HepG2 (cell line): ENCODE data around the gene PDZRN4. TPM values are rescaled to one million over a fixed set of nuclear protein-coding genes. Genes with fewer than 3 reads are reported as not detected.

Source experiments
- ATAC-seq: fragments of 200-7000 bp; cut with Tn5 transposase; 3 replicates; pipeline ENCODE4 v1.9.1; 2020; ENCODE audit warnings: mild to moderate bottlenecking, moderate library complexity
- BruUV-seq: library from RNA; stranded (reverse); fragments of 400-500 nt; replicated peaks from 2 replicates; lab custom pipeline; 2021; lab: Mats Ljungman, UMichigan
- CTCF ChIA-PET: fragments of 300-600 bp; formaldehyde crosslinking; extraction: SDS; loops from one replicate; lab custom pipeline; 2021; ENCODE audit warnings: low total read pairs, inconsistent platforms, low intra/inter-chr PET ratio; lab: Yijun Ruan, JAX
- POLR2A ChIA-PET: fragments of 350-600 bp; sonication (Branson Sonifier 250); formaldehyde crosslinking; loops from one replicate; lab custom pipeline; 2020; ENCODE audit warnings: antibody characterized with exemption, inconsistent platforms; lab: Yijun Ruan, JAX
- DNase-seq: peaks from one replicate; pipeline ENCODE4 v3.0.0-alpha.2; 2015; ENCODE audit warnings: low spot score
- FAIRE-seq: peaks from 3 replicates; lab custom pipeline; 2011; peaks lifted over from hg19 to GRCh38; lab: Jason Lieb, UNC
- H2AFZ ChIP-seq: one replicate; pipeline ENCODE4 v1.6.1; 2011; ENCODE audit warnings: low read length, inconsistent platforms
- H3K27ac ChIP-seq: fragments of 300-600 bp; 3 replicates; pipeline ENCODE4 v1.8.0; 2011; ENCODE audit warnings: mixed run types, mild to moderate bottlenecking, mixed read lengths, low read length, inconsistent platforms; ENCODE audit not compliant: insufficient read depth; ENCODE audit errors: extremely low read length
- H3K27me3 ChIP-seq, 2 experiments: fragments of 200-600 bp in 1 of 2; 2 replicates in 1 of 2; 3 replicates in 1 of 2; pipeline versions ENCODE4 v1.6.0 to v1.8.0; 2011; ENCODE audit warnings: low read length in 2 of 2, mild to moderate bottlenecking in 2 of 2, moderate library complexity in 2 of 2, inconsistent platforms in 1 of 2; ENCODE audit not compliant: insufficient read depth in 2 of 2, control insufficient read depth in 1 of 2
- H3K36me3 ChIP-seq, 2 experiments: fragments of 200-600 bp in 1 of 2; replicated peaks in 1 of 2; 2 replicates in 1 of 2; 3 replicates in 1 of 2; pipeline versions ENCODE4 v1.5.1 to v1.8.0; 2011; ENCODE audit warnings: low read length in 2 of 2, inconsistent platforms in 1 of 2; ENCODE audit not compliant: insufficient read depth in 2 of 2, control insufficient read depth in 1 of 2
- H3K4me1 ChIP-seq: 2 replicates; pipeline ENCODE4 v1.5.1; 2012; ENCODE audit warnings: low read length, inconsistent platforms; ENCODE audit not compliant: insufficient read depth
- H3K4me2 ChIP-seq: 2 replicates; pipeline ENCODE4 v1.6.0; 2011; ENCODE audit warnings: low read depth, low read length, inconsistent platforms
- H3K4me3 ChIP-seq, 3 experiments: fragments of 200-600 bp in 1 of 3; sonication (generic), shearing (Covaris generic) in 1 of 3; replicated peaks in 1 of 3; 2 replicates each; pipeline ENCODE4 v1.5.1; 2011 to 2016; ENCODE audit warnings: low read length in 3 of 3, inconsistent platforms in 2 of 3, low read depth in 2 of 3, mild to moderate bottlenecking in 2 of 3, control low read depth in 1 of 3, mixed read lengths in 1 of 3; ENCODE audit not compliant: insufficient read depth in 1 of 3
- H3K79me2 ChIP-seq: one replicate; pipeline ENCODE4 v1.6.1; 2011; ENCODE audit warnings: low read length, inconsistent platforms; ENCODE audit not compliant: insufficient read depth
- H3K9ac ChIP-seq: 2 replicates; pipeline ENCODE4 v1.6.0; 2011; ENCODE audit warnings: mild to moderate bottlenecking, low read depth, low read length, inconsistent platforms; ENCODE audit not compliant: insufficient read depth
- H3K9me3 ChIP-seq: 2 replicates; pipeline ENCODE4 v1.5.1; 2012; ENCODE audit warnings: mild to moderate bottlenecking, low read length
- H4K20me1 ChIP-seq: 2 replicates; pipeline ENCODE4 v1.6.0; 2011; ENCODE audit warnings: inconsistent platforms, mild to moderate bottlenecking, low read length, moderate library complexity; ENCODE audit not compliant: insufficient read depth
- ARNT2 ChIP-seq: sonication (generic); formaldehyde crosslinking; IDR thresholded peaks from 2 replicates; pipeline ENCODE4 v1.8.0; 2022; ENCODE audit warnings: mild to moderate bottlenecking, low read depth, missing genetic modification reagents, moderate library complexity
- CENPX ChIP-seq: sonication (generic); formaldehyde crosslinking; IDR thresholded peaks from 2 replicates; pipeline ENCODE4 v1.9.0; 2021; ENCODE audit warnings: mild to moderate bottlenecking, missing genetic modification reagents, moderate library complexity
- KIAA2018 ChIP-seq: sonication (generic); formaldehyde crosslinking; IDR thresholded peaks from 2 replicates; pipeline ENCODE4 v1.5.0; 2020; ENCODE audit warnings: mild to moderate bottlenecking, missing genetic modification reagents, borderline replicate concordance
- MLX ChIP-seq: IDR thresholded peaks from 2 replicates; pipeline ENCODE4 v1.6.1; 2016
- MXD1 ChIP-seq: sonication (generic); formaldehyde crosslinking; IDR thresholded peaks from 2 replicates; pipeline ENCODE4 v1.4.0; 2020; ENCODE audit warnings: mild to moderate bottlenecking, missing genetic modification reagents
- SRY ChIP-seq: sonication (generic); formaldehyde crosslinking; IDR thresholded peaks from 2 replicates; pipeline ENCODE4 v1.8.0; 2022; ENCODE audit warnings: mild to moderate bottlenecking, missing genetic modification reagents
- STAG1 ChIP-seq: sonication (generic); formaldehyde crosslinking; IDR thresholded peaks from 2 replicates; pipeline ENCODE4 v1.4.0; 2020; ENCODE audit warnings: missing genetic modification reagents
- ZNF44 ChIP-seq: sonication (generic); formaldehyde crosslinking; IDR thresholded peaks from 2 replicates; pipeline ENCODE4 v1.5.1; 2020; ENCODE audit warnings: mild to moderate bottlenecking, missing genetic modification reagents
- WGBS: methylation state at CpG from one replicate; pipeline ENCODE4 v1.1.6; 2017; ENCODE audit warnings: low lambda C conversion rate; 5-methylcytosine and 5-hydroxymethylcytosine counted together
- in situ Hi-C: cut with HindIII; loops from 2 replicates; pipeline ENCODE4 v1.10.0; 2017; ENCODE audit warnings: low pct_unique_long_range_greater_than_20kb; ENCODE audit not compliant: extremely low pct_ligation_motif_present
- intact Hi-C: fragments of 100-400 bp; cut with micrococcal nuclease; formaldehyde crosslinking; loops from one replicate; pipeline ENCODE4 v1.10.0; 2022; ENCODE audit not compliant: unreplicated experiment
- polyA plus RNA-seq, 8 experiments: library from polyadenylated mRNA; depleted of rRNA in 3 of 8; stranded (reverse) in 7 of 8; unstranded in 1 of 8; fragments of >200 nt; fragmentation: Illumina TruSeq in 4 of 8; extraction: Trizol in 4 of 8; gene quantifications; 2 replicates each; pipeline versions ENCODE4 v1.2.1 to v1.2.3, GENCODE V29; 2011 to 2016; ENCODE audit warnings: low read depth in 4 of 8, missing spikeins in 1 of 8, mixed read lengths in 1 of 8; ENCODE audit not compliant: insufficient read depth in 1 of 8
- total RNA-seq, 5 experiments: library from RNA; depleted of rRNA; stranded (reverse); fragments of >200 nt; fragmentation: Illumina TruSeq; extraction: Trizol; gene quantifications; 2 replicates each; pipeline ENCODE4 v1.2.3, GENCODE V29; 2016; ENCODE audit warnings: low read depth in 1 of 5

The PDZRN4 gene
- total and polyA plus RNA-seq, 2 of the 13 experiments (the other 11 are each of a cell fraction or from before 2014, with no cell fraction given) = not detected

GRCh38 chr12:41514021-41514777 lies 326.1 kb downstream of the PDZRN4 start (continued):
- no peak for TF ChIP-seq KIAA2018 (CRISPR knock-in tag)

GRCh38 chr12:41514907-41515306 lies 326.8 kb downstream of the PDZRN4 start:
- POLR2A ChIA-PET = no interaction called here
- TF ChIP-seq SRY (CRISPR knock-in tag) = no peak
- no peak for TF ChIP-seq ARNT2 (CRISPR knock-in tag)
- TF ChIP-seq MXD1 = no peak
- TF ChIP-seq MLX = no peak
- no peak for TF ChIP-seq STAG1
- TF ChIP-seq ZNF44 = no peak
- no peak for TF ChIP-seq CENPX (CRISPR knock-in tag)

More at GRCh38 chr12:41514907-41515306, 326.8 kb downstream of the PDZRN4 start:
- Histone ChIP-seq H3K9ac (no peak overlapping the region), H3K4me1 (no peaks in the 10 kb centered on the region), H2AFZ (no peak overlapping the region), H3K9me3 (no peaks in the 10 kb centered on the region), H3K36me3 (no peaks in the 10 kb centered on the region), H3K79me2 (no peaks in the 10 kb centered on the region), H3K27ac (no peak overlapping the region), H3K4me2 (no peak overlapping the region), H4K20me1 (no peaks in the 10 kb centered on the region), H3K27me3 (no peaks in the 10 kb centered on the region), H3K4me3 (no peak overlapping the region)
- 5% methylated on average over 3 of the region's 3 CpGs for WGBS
- intact Hi-C loops (no loop called here), in situ Hi-C loops (no loop called here)
- DNase-seq (no peak), ATAC-seq (no peak), FAIRE-seq (no peak)
- BruUV-seq = no TSS peak
- CTCF ChIA-PET = no interaction called here
